Ecto neural progenitor cell (in vitro differentiated cells): ENCODE data around the gene PPP1R2C.

Experiments used
- DNase-seq: peaks from one replicate; pipeline ENCODE4 v3.0.0-alpha.2; 2018; ENCODE audit warnings: low spot score

PPP1R2C gene

GRCh38 chrX:42748067-42748850, 29.7 kb downstream of the PPP1R2C start:
- no peak for DNase-seq

GRCh38 chrX:42746606-42747005, 31.4 kb downstream of the PPP1R2C start:
- DNase-seq = no peak

- DNase-seq = no peak
These were observed 37.5 kb downstream of the PPP1R2C start for GRCh38 chrX:42740456-42740855.

GRCh38 chrX:42739741-42740140, 38.2 kb downstream of the PPP1R2C start:
- no peak for DNase-seq

GRCh38 chrX:42739258-42739657, 38.7 kb downstream of the PPP1R2C start:
- DNase-seq = no peak

- DNase-seq = no peak
These were observed 39.4 kb downstream of the PPP1R2C start for GRCh38 chrX:42738552-42738951.

- DNase-seq = no peak
These were observed 42.7 kb downstream of the PPP1R2C start for GRCh38 chrX:42735250-42735649.

GRCh38 chrX:42732506-42732905, 45.5 kb downstream of the PPP1R2C start:
- no peak for DNase-seq
